ENCODE data around the gene AMN1. TPM values are rescaled to one million over a fixed set of nuclear protein-coding genes. Genes with fewer than 3 reads are reported as not detected.

AMN1 gene
- total RNA-seq, 1 donor from 2014 or later = 3.9 TPM

GRCh38 chr12:31742891-31743290 is 14.1 kb upstream of the AMN1 start:
- Mint-ChIP-seq H3K27ac (ENCODE audit: unreplicated experiment) (no peak overlapping the region), H3K4me1 (ENCODE audit: low read depth, unreplicated experiment) (peaks cover 12% of the 10 kb centered on the region), H3K9me3 (ENCODE audit: unreplicated experiment) (no peaks in the 10 kb centered on the region), H3K36me3 (ENCODE audit: low read depth, unreplicated experiment) (no peaks in the 10 kb centered on the region), H3K27me3 (ENCODE audit: low read depth, unreplicated experiment) (no peaks in the 10 kb centered on the region), H3K4me3 (ENCODE audit: unreplicated experiment) (no peak overlapping the region)
- H3K4me3 ChIP-seq (ENCODE audit: insufficient read depth, low read depth, low read length) = no peak overlapping the region
- no peak for FAIRE-seq
- no peaks in the 10 kb centered on the region for H3K9me3 ChIP-seq (ENCODE audit: insufficient read depth, low read depth, low read length)
- no peak overlapping the region for H3K9ac ChIP-seq (ENCODE audit: low read length)
- H3K4me1 ChIP-seq (ENCODE audit: insufficient read depth, low read length) = peaks cover 8% of the 10 kb centered on the region
- H2AFZ ChIP-seq (ENCODE audit: low read depth, low read length) = no peak overlapping the region
- no peaks in the 10 kb centered on the region for H3K79me2 ChIP-seq (ENCODE audit: insufficient read depth, low read length)
- no peaks in the 10 kb centered on the region for H4K20me1 ChIP-seq (ENCODE audit: insufficient read depth, low read length)
- no peak for DNase-seq (ENCODE audit: low read depth)
- H3K36me3 ChIP-seq (ENCODE audit: insufficient read depth, low read length) = no peaks in the 10 kb centered on the region
- no peak overlapping the region for H3K27ac ChIP-seq (ENCODE audit: low read depth, low read length)
- no peak overlapping the region for H3K4me2 ChIP-seq (ENCODE audit: low read length)
- TF ChIP-seq EZH2 (IDR thresholded peaks at IDR 0.05; ENCODE audit: insufficient read depth, low read length) = no peak
- TF ChIP-seq CTCF (IDR thresholded peaks at IDR 0.05; ENCODE audit: insufficient read depth, low read depth, low read length) = no peak
- H3K27me3 ChIP-seq (ENCODE audit: insufficient read depth, low read length) = no peaks in the 10 kb centered on the region

- H3K4me2 ChIP-seq (ENCODE audit: low read length) = no peak overlapping the region
- H4K20me1 ChIP-seq (ENCODE audit: insufficient read depth, low read length) = no peaks in the 10 kb centered on the region
- peaks cover 8% of the 10 kb centered on the region for H3K4me1 ChIP-seq (ENCODE audit: insufficient read depth, low read length)
- Mint-ChIP-seq H3K4me1 (ENCODE audit: low read depth, unreplicated experiment) (peaks cover 6% of the 10 kb centered on the region), H3K4me3 (ENCODE audit: unreplicated experiment) (no peak overlapping the region), H3K9me3 (ENCODE audit: unreplicated experiment) (no peaks in the 10 kb centered on the region), H3K36me3 (ENCODE audit: low read depth, unreplicated experiment) (no peaks in the 10 kb centered on the region), H3K27me3 (ENCODE audit: low read depth, unreplicated experiment) (no peaks in the 10 kb centered on the region), H3K27ac (ENCODE audit: unreplicated experiment) (no peak overlapping the region)
- no peaks in the 10 kb centered on the region for H3K36me3 ChIP-seq (ENCODE audit: insufficient read depth, low read length)
- no peaks in the 10 kb centered on the region for H3K27me3 ChIP-seq (ENCODE audit: insufficient read depth, low read length)
- FAIRE-seq = no peak
- no peaks in the 10 kb centered on the region for H3K79me2 ChIP-seq (ENCODE audit: insufficient read depth, low read length)
- no peak overlapping the region for H2AFZ ChIP-seq (ENCODE audit: low read depth, low read length)
- no peak overlapping the region for H3K9ac ChIP-seq (ENCODE audit: low read length)
- no peak overlapping the region for H3K27ac ChIP-seq (ENCODE audit: low read depth, low read length)
- no peak for TF ChIP-seq EZH2 (IDR thresholded peaks at IDR 0.05; ENCODE audit: insufficient read depth, low read length)
- TF ChIP-seq CTCF (IDR thresholded peaks at IDR 0.05; ENCODE audit: insufficient read depth, low read depth, low read length) = no peak
- no peak overlapping the region for H3K4me3 ChIP-seq (ENCODE audit: insufficient read depth, low read depth, low read length)
- H3K9me3 ChIP-seq (ENCODE audit: insufficient read depth, low read depth, low read length) = no peaks in the 10 kb centered on the region
- DNase-seq (ENCODE audit: low read depth) = no peak
These were observed 11.8 kb upstream of the AMN1 start for GRCh38 chr12:31740628-31741027.

GRCh38 chr12:31737763-31738162 is 8.9 kb upstream of the AMN1 start:
- H2AFZ ChIP-seq (ENCODE audit: low read depth, low read length) = no peak overlapping the region
- Mint-ChIP-seq H3K27me3 (ENCODE audit: low read depth, unreplicated experiment) (no peaks in the 10 kb centered on the region), H3K9me3 (ENCODE audit: unreplicated experiment) (no peaks in the 10 kb centered on the region), H3K27ac (ENCODE audit: unreplicated experiment) (no peak overlapping the region), H3K4me1 (ENCODE audit: low read depth, unreplicated experiment) (peaks cover 11% of the 10 kb centered on the region), H3K4me3 (ENCODE audit: unreplicated experiment) (no peak overlapping the region), H3K36me3 (ENCODE audit: low read depth, unreplicated experiment) (no peaks in the 10 kb centered on the region)
- no peaks in the 10 kb centered on the region for H3K36me3 ChIP-seq (ENCODE audit: insufficient read depth, low read length)
- FAIRE-seq (no peak), DNase-seq (ENCODE audit: low read depth) (no peak)
- H3K27ac ChIP-seq (ENCODE audit: low read depth, low read length) = no peak overlapping the region
- peaks cover 19% of the 10 kb centered on the region for H3K4me1 ChIP-seq (ENCODE audit: insufficient read depth, low read length)
- H3K27me3 ChIP-seq (ENCODE audit: insufficient read depth, low read length) = no peaks in the 10 kb centered on the region
- no peak overlapping the region for H3K4me3 ChIP-seq (ENCODE audit: insufficient read depth, low read depth, low read length)
- H4K20me1 ChIP-seq (ENCODE audit: insufficient read depth, low read length) = no peaks in the 10 kb centered on the region
- H3K9ac ChIP-seq (ENCODE audit: low read length) = no peak overlapping the region
- no peak overlapping the region for H3K4me2 ChIP-seq (ENCODE audit: low read length)
- TF ChIP-seq EZH2 (IDR thresholded peaks at IDR 0.05; ENCODE audit: insufficient read depth, low read length) (no peak), CTCF (IDR thresholded peaks at IDR 0.05; ENCODE audit: insufficient read depth, low read depth, low read length) (no peak)
- no peaks in the 10 kb centered on the region for H3K79me2 ChIP-seq (ENCODE audit: insufficient read depth, low read length)
- H3K9me3 ChIP-seq (ENCODE audit: insufficient read depth, low read depth, low read length) = no peaks in the 10 kb centered on the region
